Liver (tissue), 9 donors: ENCODE data around the gene SIRPD. TPM values are rescaled to one million over a fixed set of nuclear protein-coding genes. Genes with fewer than 3 reads are reported as not detected.

Source experiments
- DNase-seq: peaks from one replicate; pipeline ENCODE4 v3.0.0-alpha.2; 2017; ENCODE audit warnings: low spot score
- H3K27ac ChIP-seq, 2 donors: one replicate each; pipeline ENCODE4 v1.7.0; 2013; ENCODE audit warnings: inconsistent platforms in 2 of 2, low read length in 2 of 2, control low read depth in 1 of 2, low read depth in 1 of 2, mild to moderate bottlenecking in 1 of 2
- H3K27me3 ChIP-seq, 4 donors: one replicate each; pipeline versions ENCODE4 v1.6.1 to v1.7.0; 2013; ENCODE audit warnings: low read length in 3 of 4, inconsistent platforms in 1 of 4, mild to moderate bottlenecking in 1 of 4, moderate library complexity in 1 of 4; ENCODE audit not compliant: control insufficient read depth in 4 of 4, insufficient read depth in 4 of 4
- H3K36me3 ChIP-seq, 4 donors: one replicate each; pipeline versions ENCODE4 v1.6.1 to v1.7.0; 2013; ENCODE audit warnings: low read length in 3 of 4, mild to moderate bottlenecking in 3 of 4, low read depth in 1 of 4, moderate library complexity in 1 of 4; ENCODE audit not compliant: control insufficient read depth in 4 of 4, insufficient read depth in 3 of 4
- H3K4me1 ChIP-seq, 4 donors: one replicate each; pipeline versions ENCODE4 v1.6.1 to v1.7.0; 2013; ENCODE audit warnings: low read length in 3 of 4, mild to moderate bottlenecking in 3 of 4, moderate library complexity in 1 of 4; ENCODE audit not compliant: control insufficient read depth in 4 of 4, insufficient read depth in 4 of 4
- H3K4me3 ChIP-seq, 3 donors: one replicate each; pipeline versions ENCODE4 v1.6.1 to v1.7.0; 2013; ENCODE audit warnings: low read length in 3 of 3, control low read depth in 1 of 3, low read depth in 1 of 3, mild to moderate bottlenecking in 1 of 3
- H3K9ac ChIP-seq, 2 donors: one replicate each; pipeline ENCODE4 v1.7.0; 2013; ENCODE audit warnings: low read length in 2 of 2, mild to moderate bottlenecking in 2 of 2, moderate library complexity in 2 of 2, control low read depth in 1 of 2, low read depth in 1 of 2
- H3K9me3 ChIP-seq, 4 donors: one replicate each; pipeline versions ENCODE4 v1.6.1 to v1.7.0; 2013; ENCODE audit warnings: low read length in 3 of 4; ENCODE audit not compliant: control insufficient read depth in 4 of 4
- ATF3 ChIP-seq: IDR thresholded peaks from 2 replicates; pipeline ENCODE4 v1.6.1; 2016; ENCODE audit warnings: antibody characterized with exemption
- CTCF ChIP-seq: fragments of 150-350 bp; IDR thresholded peaks from 2 replicates; pipeline ENCODE4 v1.5.1; 2017; ENCODE audit warnings: improper control_type of control experiment, low read depth, low read length; ENCODE audit not compliant: missing input control
- EGR1 ChIP-seq, 2 donors: IDR thresholded peaks; 2 replicates each; pipeline ENCODE4 v1.6.1; 2016 to 2018; ENCODE audit warnings: antibody characterized with exemption in 2 of 2, low read depth in 2 of 2
- FOXA1 ChIP-seq: IDR thresholded peaks from 2 replicates; pipeline ENCODE4 v1.6.1; 2016; ENCODE audit warnings: antibody characterized with exemption
- FOXA2 ChIP-seq: IDR thresholded peaks from 2 replicates; pipeline ENCODE4 v1.6.1; 2016; ENCODE audit warnings: antibody characterized with exemption
- GABPA ChIP-seq, 2 donors: IDR thresholded peaks in 1 of 2; conservative IDR thresholded peaks in 1 of 2; 2 replicates each; pipeline ENCODE4 v1.6.1; 2016; ENCODE audit warnings: antibody characterized with exemption in 2 of 2, mild to moderate bottlenecking in 1 of 2, moderate library complexity in 1 of 2
- HNF4A ChIP-seq, 2 donors: conservative IDR thresholded peaks; 2 replicates each; pipeline ENCODE4 v1.6.1; 2016; ENCODE audit warnings: antibody characterized with exemption in 2 of 2, mild to moderate bottlenecking in 2 of 2
- HNF4G ChIP-seq: IDR thresholded peaks from 2 replicates; pipeline ENCODE4 v1.6.1; 2016; ENCODE audit warnings: antibody characterized with exemption
- JUND ChIP-seq, 2 donors: IDR thresholded peaks; 2 replicates each; pipeline ENCODE4 v1.6.1; 2016; ENCODE audit warnings: antibody characterized with exemption in 2 of 2
- MAX ChIP-seq: IDR thresholded peaks from 2 replicates; pipeline ENCODE4 v1.6.1; 2016; ENCODE audit warnings: antibody characterized with exemption
- NR2F2 ChIP-seq: IDR thresholded peaks from 2 replicates; pipeline ENCODE4 v1.6.1; 2016; ENCODE audit warnings: antibody characterized with exemption
- RAD21 ChIP-seq, 2 donors: IDR thresholded peaks; 2 replicates each; pipeline ENCODE4 v1.6.1; 2016; ENCODE audit warnings: antibody characterized with exemption in 2 of 2, mild to moderate bottlenecking in 2 of 2
- REST ChIP-seq: IDR thresholded peaks from 2 replicates; pipeline ENCODE4 v1.6.1; 2016; ENCODE audit warnings: antibody characterized with exemption, mild to moderate bottlenecking
- RXRA ChIP-seq, 2 donors: IDR thresholded peaks; 2 replicates each; pipeline ENCODE4 v1.6.1; 2017 to 2018; ENCODE audit warnings: antibody characterized with exemption in 2 of 2, mild to moderate bottlenecking in 1 of 2
- SP1 ChIP-seq: IDR thresholded peaks from 2 replicates; pipeline ENCODE4 v1.6.1; 2018; ENCODE audit warnings: antibody characterized with exemption, mild to moderate bottlenecking
- TAF1 ChIP-seq: conservative IDR thresholded peaks from 2 replicates; pipeline ENCODE4 v1.6.1; 2016; ENCODE audit warnings: antibody characterized with exemption, mild to moderate bottlenecking
- YY1 ChIP-seq: IDR thresholded peaks from 2 replicates; pipeline ENCODE4 v1.6.1; 2016; ENCODE audit warnings: antibody characterized with exemption, mild to moderate bottlenecking
- ZBTB33 ChIP-seq: IDR thresholded peaks from 2 replicates; pipeline ENCODE4 v1.6.1; 2016; ENCODE audit warnings: antibody characterized with exemption
- WGBS: extraction: QIAGEN DNeasy Blood & Tissue Kit; methylation state at CpG from one replicate; pipeline ENCODE4 v1.1.7; 2013; 5-methylcytosine and 5-hydroxymethylcytosine counted together
- polyA plus RNA-seq, 2 donors: library from polyadenylated mRNA; stranded (reverse) in 1 of 2; unstranded in 1 of 2; fragments of 200-250 nt in 1 of 2; fragments of >200 nt in 1 of 2; fragmentation: Nextera tagmentation in 1 of 2; extraction: Ambion mirVana in 1 of 2; gene quantifications; one replicate each; pipeline versions ENCODE4 v1.2.1 to v1.2.3, GENCODE V29; 2013 to 2015
- total RNA-seq, 2 donors: library from RNA; depleted of rRNA; stranded (reverse); fragments of >200 nt; gene quantifications; one replicate each; pipeline ENCODE4 v1.2.3, GENCODE V29; 2014
- donor health status: healthy.
- donor health status: healthy.
- donor health status: healthy.
- donor health status: healthy.
- donor health status: healthy.

Gene SIRPD
- total and polyA plus RNA-seq, 4 donors: 1.1 TPM; not detected in 3

- Histone ChIP-seq H3K27ac (no peak overlapping the region), H3K9me3 (no peaks in the 10 kb centered on the region), H3K9ac (no peak overlapping the region), H3K4me3 (no peak overlapping the region), H3K4me1 (no peaks in the 10 kb centered on the region), H3K36me3 (no peaks in the 10 kb centered on the region), H3K27me3 (peaks cover 0 to 4% (median 2%) of the 10 kb centered on the region in 4 donors)
- DNase-seq: no peak
- TF ChIP-seq TAF1 (no peak), SP1 (no peak)
- WGBS: 78% methylated on average over 5 of the region's 5 CpGs
Measured at GRCh38 chr20:1517010-1517409, 40.5 kb downstream of the SIRPD start.

GRCh38 chr20:1513801-1514200, 43.7 kb downstream of the SIRPD start:
- Histone ChIP-seq H3K4me1 (no peaks in the 10 kb centered on the region), H3K9me3 (no peaks in the 10 kb centered on the region), H3K36me3 (no peaks in the 10 kb centered on the region), H3K27me3 (peaks cover 0 to 4% (median 0%) of the 10 kb centered on the region in 4 donors), H3K27ac (no peak overlapping the region), H3K4me3 (no peak overlapping the region), H3K9ac (no peak overlapping the region)
- TF ChIP-seq REST: no peak
- TF ChIP-seq FOXA2: no peak
- TF ChIP-seq SP1: no peak
- TF ChIP-seq ZBTB33: no peak
- no peak for TF ChIP-seq RXRA (IDR thresholded peaks at IDR 0.05)
- no peak for TF ChIP-seq MAX
- TF ChIP-seq CTCF: no peak
- TF ChIP-seq GABPA (IDR thresholded peaks at IDR 0.05 in 1 of 2, conservative IDR thresholded peaks at IDR 0.05 in 1 of 2): no peak
- no peak for TF ChIP-seq HNF4G
- TF ChIP-seq ATF3: no peak
- no peak for TF ChIP-seq RAD21 (IDR thresholded peaks at IDR 0.05)
- TF ChIP-seq NR2F2: no peak
- TF ChIP-seq JUND (IDR thresholded peaks at IDR 0.05): no peak
- no peak for TF ChIP-seq TAF1
- no peak for TF ChIP-seq FOXA1
- TF ChIP-seq YY1: no peak
- TF ChIP-seq HNF4A (conservative IDR thresholded peaks at IDR 0.05): no peak
- no peak for TF ChIP-seq EGR1 (IDR thresholded peaks at IDR 0.05; ENCODE audit: low read depth in 2 of 2)
- no peak for DNase-seq
- 68% methylated on average over 1 of the region's 1 CpG for WGBS
